Suprapubic skin (tissue), 4 donors: ENCODE results near the gene MIB1.

Source experiments
- EP300 ChIP-seq: sonication (generic); formaldehyde crosslinking; IDR thresholded peaks from one replicate; pipeline ENCODE4 v1.6.1; 2017; ENCODE audit warnings: antibody characterized with exemption
- POLR2A ChIP-seq, 2 donors: fragments of 450-650 bp; IDR thresholded peaks; one replicate each; pipeline ENCODE4 v1.6.1; 2017; ENCODE audit warnings: antibody characterized with exemption in 2 of 2, mild to moderate bottlenecking in 2 of 2, moderate library complexity in 2 of 2
- POLR2AphosphoS5 ChIP-seq, 3 donors: sonication (generic); formaldehyde crosslinking; IDR thresholded peaks; one replicate each; pipeline ENCODE4 v1.6.1; 2017; ENCODE audit warnings: antibody characterized with exemption in 3 of 3
- TF ChIP-seq, protein P1 (sequence below), 2 donors: fragments of 200-600 bp in 1 of 2; fragments of 450-650 bp in 1 of 2; sonication (generic) in 1 of 2; IDR thresholded peaks; one replicate each; pipeline ENCODE4 v1.5.1; 2016 to 2019; ENCODE audit warnings: antibody characterized with exemption in 2 of 2, mild to moderate bottlenecking in 1 of 2, moderate library complexity in 1 of 2

DNA sequence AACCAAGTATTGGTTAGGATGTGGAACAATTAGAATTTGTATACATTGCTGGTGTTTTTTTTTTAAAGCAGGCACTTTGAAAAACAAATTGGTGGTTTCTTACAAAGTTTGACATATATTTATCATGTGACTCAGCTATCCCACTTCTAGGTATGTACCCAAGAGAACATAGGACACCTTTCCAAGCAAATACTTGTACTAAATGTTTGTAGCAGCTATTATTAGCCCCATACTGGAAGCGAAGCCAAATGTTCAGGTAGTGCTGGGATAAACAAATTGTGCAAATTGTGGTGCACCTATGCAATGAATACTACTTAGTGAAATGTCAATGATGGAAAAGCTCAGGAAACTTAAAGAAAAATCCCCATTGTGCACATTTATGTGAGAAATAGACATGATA lies 101.0 kb downstream of the MIB1 start:
- TF ChIP-seq POLR2AphosphoS5 (IDR thresholded peaks at IDR 0.05), result no peak
- no peak for TF ChIP-seq POLR2A (IDR thresholded peaks at IDR 0.05)
- TF ChIP-seq, protein P1, sequence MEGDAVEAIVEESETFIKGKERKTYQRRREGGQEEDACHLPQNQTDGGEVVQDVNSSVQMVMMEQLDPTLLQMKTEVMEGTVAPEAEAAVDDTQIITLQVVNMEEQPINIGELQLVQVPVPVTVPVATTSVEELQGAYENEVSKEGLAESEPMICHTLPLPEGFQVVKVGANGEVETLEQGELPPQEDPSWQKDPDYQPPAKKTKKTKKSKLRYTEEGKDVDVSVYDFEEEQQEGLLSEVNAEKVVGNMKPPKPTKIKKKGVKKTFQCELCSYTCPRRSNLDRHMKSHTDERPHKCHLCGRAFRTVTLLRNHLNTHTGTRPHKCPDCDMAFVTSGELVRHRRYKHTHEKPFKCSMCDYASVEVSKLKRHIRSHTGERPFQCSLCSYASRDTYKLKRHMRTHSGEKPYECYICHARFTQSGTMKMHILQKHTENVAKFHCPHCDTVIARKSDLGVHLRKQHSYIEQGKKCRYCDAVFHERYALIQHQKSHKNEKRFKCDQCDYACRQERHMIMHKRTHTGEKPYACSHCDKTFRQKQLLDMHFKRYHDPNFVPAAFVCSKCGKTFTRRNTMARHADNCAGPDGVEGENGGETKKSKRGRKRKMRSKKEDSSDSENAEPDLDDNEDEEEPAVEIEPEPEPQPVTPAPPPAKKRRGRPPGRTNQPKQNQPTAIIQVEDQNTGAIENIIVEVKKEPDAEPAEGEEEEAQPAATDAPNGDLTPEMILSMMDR (IDR thresholded peaks at IDR 0.05), result no peak
- TF ChIP-seq EP300, result no peak
